Measurements from ENCODE around the gene EIF2S3B.

The EIF2S3B gene

GRCh38 chr12:10511756-10512355 lies 6.2 kb downstream of the EIF2S3B start:
- H3K9me3 ChIP-seq (ENCODE audit: control insufficient read depth, low read length): no peaks in the 10 kb centered on the region
- H3K4me1 ChIP-seq (ENCODE audit: control insufficient read depth, insufficient read depth, low read length): no peaks in the 10 kb centered on the region
- no peaks in the 10 kb centered on the region for H3K36me3 ChIP-seq (ENCODE audit: control insufficient read depth, insufficient read depth, low read length)
- H3K4me3 ChIP-seq (ENCODE audit: low read length): no peak overlapping the region
- H3K9ac ChIP-seq (ENCODE audit: low read length): no peak overlapping the region
- H3K27me3 ChIP-seq (ENCODE audit: control insufficient read depth, insufficient read depth, low read length): no peaks in the 10 kb centered on the region

- Histone ChIP-seq H3K4me1 (ENCODE audit: control insufficient read depth, insufficient read depth, low read length) (no peaks in the 10 kb centered on the region), H3K36me3 (ENCODE audit: control insufficient read depth, insufficient read depth, low read length) (no peaks in the 10 kb centered on the region), H3K9ac (ENCODE audit: low read length) (no peak overlapping the region), H3K27me3 (ENCODE audit: control insufficient read depth, insufficient read depth, low read length) (no peaks in the 10 kb centered on the region), H3K9me3 (ENCODE audit: control insufficient read depth, low read length) (no peaks in the 10 kb centered on the region), H3K4me3 (ENCODE audit: low read length) (no peak overlapping the region)
These were observed 7.1 kb downstream of the EIF2S3B start for GRCh38 chr12:10512798-10513197.

- no peaks in the 10 kb centered on the region for H3K9me3 ChIP-seq (ENCODE audit: control insufficient read depth, low read length)
- no peak overlapping the region for H3K4me3 ChIP-seq (ENCODE audit: low read length)
- no peaks in the 10 kb centered on the region for H3K27me3 ChIP-seq (ENCODE audit: control insufficient read depth, insufficient read depth, low read length)
- H3K9ac ChIP-seq (ENCODE audit: low read length): no peak overlapping the region
- no peaks in the 10 kb centered on the region for H3K4me1 ChIP-seq (ENCODE audit: control insufficient read depth, insufficient read depth, low read length)
- no peaks in the 10 kb centered on the region for H3K36me3 ChIP-seq (ENCODE audit: control insufficient read depth, insufficient read depth, low read length)
These were observed 15.9 kb downstream of the EIF2S3B start for GRCh38 chr12:10521555-10521954.

GRCh38 chr12:10528174-10528953 lies 22.7 kb downstream of the EIF2S3B start:
- Histone ChIP-seq H3K36me3 (ENCODE audit: control insufficient read depth, insufficient read depth, low read length) (no peaks in the 10 kb centered on the region), H3K9me3 (ENCODE audit: control insufficient read depth, low read length) (no peaks in the 10 kb centered on the region), H3K4me1 (ENCODE audit: control insufficient read depth, insufficient read depth, low read length) (no peaks in the 10 kb centered on the region), H3K9ac (ENCODE audit: low read length) (no peak overlapping the region), H3K27me3 (ENCODE audit: control insufficient read depth, insufficient read depth, low read length) (no peaks in the 10 kb centered on the region), H3K4me3 (ENCODE audit: low read length) (no peak overlapping the region)

- Histone ChIP-seq H3K36me3 (ENCODE audit: control insufficient read depth, insufficient read depth, low read length) (no peaks in the 10 kb centered on the region), H3K4me3 (ENCODE audit: low read length) (no peak overlapping the region), H3K9me3 (ENCODE audit: control insufficient read depth, low read length) (no peaks in the 10 kb centered on the region), H3K4me1 (ENCODE audit: control insufficient read depth, insufficient read depth, low read length) (no peaks in the 10 kb centered on the region), H3K9ac (ENCODE audit: low read length) (no peak overlapping the region), H3K27me3 (ENCODE audit: control insufficient read depth, insufficient read depth, low read length) (no peaks in the 10 kb centered on the region)
These were observed 23.9 kb downstream of the EIF2S3B start for GRCh38 chr12:10529603-10530002.

GRCh38 chr12:10537721-10538120 lies 32.0 kb downstream of the EIF2S3B start:
- Histone ChIP-seq H3K4me3 (ENCODE audit: low read length) (no peak overlapping the region), H3K27me3 (ENCODE audit: control insufficient read depth, insufficient read depth, low read length) (no peaks in the 10 kb centered on the region), H3K9me3 (ENCODE audit: control insufficient read depth, low read length) (no peaks in the 10 kb centered on the region), H3K4me1 (ENCODE audit: control insufficient read depth, insufficient read depth, low read length) (no peaks in the 10 kb centered on the region), H3K36me3 (ENCODE audit: control insufficient read depth, insufficient read depth, low read length) (no peaks in the 10 kb centered on the region), H3K9ac (ENCODE audit: low read length) (no peak overlapping the region)

- no peaks in the 10 kb centered on the region for H3K36me3 ChIP-seq (ENCODE audit: control insufficient read depth, insufficient read depth, low read length)
- no peak overlapping the region for H3K4me3 ChIP-seq (ENCODE audit: low read length)
- no peaks in the 10 kb centered on the region for H3K27me3 ChIP-seq (ENCODE audit: control insufficient read depth, insufficient read depth, low read length)
- H3K9ac ChIP-seq (ENCODE audit: low read length): no peak overlapping the region
- no peaks in the 10 kb centered on the region for H3K4me1 ChIP-seq (ENCODE audit: control insufficient read depth, insufficient read depth, low read length)
- H3K9me3 ChIP-seq (ENCODE audit: control insufficient read depth, low read length): no peaks in the 10 kb centered on the region
These were observed 35.1 kb downstream of the EIF2S3B start for GRCh38 chr12:10540776-10541205.

GRCh38 chr12:10543499-10543898 lies 37.8 kb downstream of the EIF2S3B start:
- Histone ChIP-seq H3K4me3 (ENCODE audit: low read length) (no peak overlapping the region), H3K27me3 (ENCODE audit: control insufficient read depth, insufficient read depth, low read length) (no peaks in the 10 kb centered on the region), H3K9me3 (ENCODE audit: control insufficient read depth, low read length) (no peaks in the 10 kb centered on the region), H3K36me3 (ENCODE audit: control insufficient read depth, insufficient read depth, low read length) (no peaks in the 10 kb centered on the region), H3K9ac (ENCODE audit: low read length) (no peak overlapping the region), H3K4me1 (ENCODE audit: control insufficient read depth, insufficient read depth, low read length) (no peaks in the 10 kb centered on the region)

- H3K36me3 ChIP-seq (ENCODE audit: control insufficient read depth, insufficient read depth, low read length): no peaks in the 10 kb centered on the region
- no peaks in the 10 kb centered on the region for H3K27me3 ChIP-seq (ENCODE audit: control insufficient read depth, insufficient read depth, low read length)
- H3K4me1 ChIP-seq (ENCODE audit: control insufficient read depth, insufficient read depth, low read length): no peaks in the 10 kb centered on the region
- H3K4me3 ChIP-seq (ENCODE audit: low read length): no peak overlapping the region
- no peaks in the 10 kb centered on the region for H3K9me3 ChIP-seq (ENCODE audit: control insufficient read depth, low read length)
- H3K9ac ChIP-seq (ENCODE audit: low read length): no peak overlapping the region
These were observed 45.7 kb downstream of the EIF2S3B start for GRCh38 chr12:10551375-10551774.

GRCh38 chr12:10553148-10553547 lies 47.5 kb downstream of the EIF2S3B start:
- Histone ChIP-seq H3K4me1 (ENCODE audit: control insufficient read depth, insufficient read depth, low read length) (no peaks in the 10 kb centered on the region), H3K36me3 (ENCODE audit: control insufficient read depth, insufficient read depth, low read length) (no peaks in the 10 kb centered on the region), H3K4me3 (ENCODE audit: low read length) (no peak overlapping the region), H3K9ac (ENCODE audit: low read length) (no peak overlapping the region), H3K9me3 (ENCODE audit: control insufficient read depth, low read length) (no peaks in the 10 kb centered on the region), H3K27me3 (ENCODE audit: control insufficient read depth, insufficient read depth, low read length) (no peaks in the 10 kb centered on the region)

- no peaks in the 10 kb centered on the region for H3K36me3 ChIP-seq (ENCODE audit: control insufficient read depth, insufficient read depth, low read length)
- H3K4me1 ChIP-seq (ENCODE audit: control insufficient read depth, insufficient read depth, low read length): no peaks in the 10 kb centered on the region
- H3K9ac ChIP-seq (ENCODE audit: low read length): no peak overlapping the region
- no peaks in the 10 kb centered on the region for H3K9me3 ChIP-seq (ENCODE audit: control insufficient read depth, low read length)
- no peak overlapping the region for H3K4me3 ChIP-seq (ENCODE audit: low read length)
- no peaks in the 10 kb centered on the region for H3K27me3 ChIP-seq (ENCODE audit: control insufficient read depth, insufficient read depth, low read length)
These were observed 48.6 kb downstream of the EIF2S3B start for GRCh38 chr12:10554228-10554755.

- Histone ChIP-seq H3K4me3 (ENCODE audit: low read length) (no peak overlapping the region), H3K36me3 (ENCODE audit: control insufficient read depth, insufficient read depth, low read length) (no peaks in the 10 kb centered on the region), H3K27me3 (ENCODE audit: control insufficient read depth, insufficient read depth, low read length) (no peaks in the 10 kb centered on the region), H3K9ac (ENCODE audit: low read length) (no peak overlapping the region), H3K9me3 (ENCODE audit: control insufficient read depth, low read length) (no peaks in the 10 kb centered on the region), H3K4me1 (ENCODE audit: control insufficient read depth, insufficient read depth, low read length) (no peaks in the 10 kb centered on the region)
These were observed 49.2 kb downstream of the EIF2S3B start for GRCh38 chr12:10554756-10555481.
